K562 (cell line): ENCODE measurements around the gene MVD. TPM values are rescaled to one million over a fixed set of nuclear protein-coding genes. Genes with fewer than 3 reads are reported as not detected.

Experiments
- ATAC-seq: fragments of 200-7000 bp; cut with Tn5 transposase; 3 replicates; pipeline ENCODE4 v1.9.1; 2020; ENCODE audit warnings: moderate library complexity
- BruUV-seq: library from RNA; stranded (reverse); fragments of 400-500 nt; replicated peaks from 2 replicates; lab custom pipeline; 2021; lab: Mats Ljungman, UMichigan
- CTCF ChIA-PET: fragments of 300-600 bp; formaldehyde crosslinking; extraction: SDS; loops from one replicate; lab custom pipeline; 2021; ENCODE audit warnings: low intra/inter-chr PET ratio; lab: Yijun Ruan, JAX
- POLR2A ChIA-PET: fragments of 300-600, 350-650 bp; sonication (Branson Sonifier 250); formaldehyde crosslinking; extraction: SDS; loops from one replicate; lab custom pipeline; 2021; ENCODE audit warnings: antibody characterized with exemption, inconsistent platforms; lab: Yijun Ruan, JAX
- DNase-seq, 4 experiments: peaks; one replicate each; pipeline versions ENCODE4 v3.0.0 to v3.0.0-alpha.2; 2011 to 2018; ENCODE audit warnings: low spot score in 3 of 4, mixed read lengths in 3 of 4; ENCODE audit errors: extremely low read depth in 1 of 4
- FAIRE-seq: peaks from 2 replicates; lab custom pipeline; 2011; peaks lifted over from hg19 to GRCh38; lab: Jason Lieb, UNC
- H2AFZ ChIP-seq: 2 replicates; pipeline ENCODE4 v1.6.0; 2011; ENCODE audit warnings: low read depth, low read length, control low read depth, inconsistent platforms
- H3K27ac ChIP-seq: fragments of 200-600 bp; 3 replicates; pipeline ENCODE4 v1.8.0; 2011; ENCODE audit warnings: low read depth, mild to moderate bottlenecking, control low read depth, inconsistent platforms, low read length, moderate library complexity, mixed read lengths; ENCODE audit errors: extremely low read depth
- H3K27me3 ChIP-seq, 2 experiments: fragments of 300-600 bp in 1 of 2; 2 replicates in 1 of 2; 3 replicates in 1 of 2; pipeline versions ENCODE4 v1.6.0 to v1.8.0; 2011; ENCODE audit warnings: inconsistent platforms in 2 of 2, low read length in 2 of 2, mild to moderate bottlenecking in 1 of 2, mixed read lengths in 1 of 2, moderate library complexity in 1 of 2; ENCODE audit not compliant: control insufficient read depth in 2 of 2, insufficient read depth in 2 of 2
- H3K36me3 ChIP-seq: fragments of 300-600 bp; 3 replicates; pipeline ENCODE4 v1.8.0; 2011; ENCODE audit warnings: mild to moderate bottlenecking, low read length, inconsistent platforms; ENCODE audit not compliant: control insufficient read depth, insufficient read depth
- H3K4me1 ChIP-seq, 2 experiments: fragments of 200-600 bp in 1 of 2; replicated peaks in 1 of 2; 2 replicates in 1 of 2; 3 replicates in 1 of 2; pipeline versions ENCODE4 v1.5.1 to v1.8.0; 2011; ENCODE audit warnings: inconsistent platforms in 2 of 2, low read length in 2 of 2, mild to moderate bottlenecking in 1 of 2, mixed read lengths in 1 of 2, moderate library complexity in 1 of 2; ENCODE audit not compliant: control insufficient read depth in 2 of 2, insufficient read depth in 2 of 2
- H3K4me2 ChIP-seq: 2 replicates; pipeline ENCODE4 v1.6.1; 2011; ENCODE audit warnings: low read length, control low read depth, inconsistent platforms, mixed read lengths; ENCODE audit not compliant: insufficient read depth
- H3K4me3 ChIP-seq: fragments of 200-600 bp; sonication (generic), shearing (Covaris generic); 2 replicates; pipeline ENCODE4 v1.5.1; 2016; ENCODE audit warnings: control low read depth, inconsistent platforms
- H3K79me2 ChIP-seq: fragments of 200-600 bp; 3 replicates; pipeline ENCODE4 v1.8.0; 2011; ENCODE audit warnings: low read length, inconsistent platforms; ENCODE audit not compliant: control insufficient read depth, insufficient read depth
- H3K9ac ChIP-seq, 2 experiments: 2 replicates each; pipeline versions ENCODE4 v1.6.0 to v1.6.1; 2011; ENCODE audit warnings: low read depth in 2 of 2, low read length in 2 of 2, control low read depth in 1 of 2, inconsistent platforms in 1 of 2, mild to moderate bottlenecking in 1 of 2, mixed read lengths in 1 of 2; ENCODE audit not compliant: insufficient read depth in 1 of 2
- H3K9me1 ChIP-seq: one replicate; pipeline ENCODE4 v1.6.0; 2011; ENCODE audit warnings: inconsistent platforms, mild to moderate bottlenecking, low read length, moderate library complexity; ENCODE audit not compliant: control insufficient read depth, insufficient read depth
- H3K9me3 ChIP-seq: replicated peaks from 2 replicates; pipeline ENCODE4 v1.5.1; 2011; ENCODE audit warnings: low read depth, low read length, inconsistent platforms; ENCODE audit not compliant: control insufficient read depth, insufficient read depth
- H4K20me1 ChIP-seq: replicated peaks from 2 replicates; pipeline ENCODE4 v1.6.1; 2011; ENCODE audit warnings: low read length, inconsistent platforms, mixed read lengths; ENCODE audit not compliant: control insufficient read depth, insufficient read depth
- ARID1B ChIP-seq: fragments of 450-650 bp; IDR thresholded peaks from 2 replicates; pipeline ENCODE4 v1.6.1; 2016; ENCODE audit warnings: antibody characterized with exemption, mild to moderate bottlenecking, inconsistent platforms
- CREM ChIP-seq: IDR thresholded peaks from 2 replicates; pipeline ENCODE4 v1.6.1; 2014; ENCODE audit warnings: antibody characterized with exemption, low read depth
- CTCFL ChIP-seq: IDR thresholded peaks from 2 replicates; pipeline ENCODE4 v1.6.1; 2011; ENCODE audit warnings: borderline replicate concordance, low read depth, mild to moderate bottlenecking, moderate library complexity, low read length; ENCODE audit not compliant: insufficient read depth, poor library complexity, severe bottlenecking
- EGR1 ChIP-seq: fragments of 450-650 bp; conservative IDR thresholded peaks from 2 replicates; pipeline ENCODE4 v1.6.1; 2017; ENCODE audit warnings: mild to moderate bottlenecking
- FIP1L1 ChIP-seq: fragments of 200-400 bp; formaldehyde crosslinking; IDR thresholded peaks from 2 replicates; pipeline ENCODE4 v1.6.1; 2018; ENCODE audit warnings: mild to moderate bottlenecking, low read depth, low read length; ENCODE audit not compliant: poor library complexity, severe bottlenecking
- GTF3C2 ChIP-seq: IDR thresholded peaks from 3 replicates; pipeline ENCODE4 v1.6.1; 2011; ENCODE audit warnings: borderline replicate concordance, mild to moderate bottlenecking, moderate library complexity; ENCODE audit not compliant: insufficient read length; ENCODE audit errors: extremely low read depth
- HMGN3 ChIP-seq: IDR thresholded peaks from 2 replicates; pipeline ENCODE4 v1.6.1; 2011; ENCODE audit warnings: borderline replicate concordance, low read depth, mild to moderate bottlenecking, mixed read lengths, low read length; ENCODE audit not compliant: insufficient read length; ENCODE audit errors: extremely low read depth
- RBM14 ChIP-seq: fragments of 200-400 bp; formaldehyde crosslinking; IDR thresholded peaks from 2 replicates; pipeline ENCODE4 v1.6.1; 2018; ENCODE audit warnings: low read depth, mild to moderate bottlenecking, low read length, moderate library complexity, borderline replicate concordance; ENCODE audit not compliant: insufficient read depth
- ZBTB33 ChIP-seq: sonication (generic); formaldehyde crosslinking; IDR thresholded peaks from 2 replicates; pipeline ENCODE4 v1.8.1; 2023; ENCODE audit warnings: mild to moderate bottlenecking, missing genetic modification reagents
- ZBTB7A ChIP-seq: IDR thresholded peaks from 2 replicates; pipeline ENCODE4 v1.6.1; 2011; ENCODE audit warnings: low read depth, mild to moderate bottlenecking, low read length, moderate library complexity, borderline replicate concordance; ENCODE audit not compliant: control insufficient read depth
- ZNF124 ChIP-seq: sonication (generic); formaldehyde crosslinking; IDR thresholded peaks from 2 replicates; pipeline ENCODE4 v1.8.1; 2022; ENCODE audit warnings: missing genetic modification reagents
- ZNF830 ChIP-seq: fragments of 250-450 bp; sonication (Bioruptor Pico); IDR thresholded peaks from 2 replicates; pipeline ENCODE4 v1.5.0; 2021; ENCODE audit warnings: mild to moderate bottlenecking
- WGBS: fragments of 100-300 bp; shearing (Covaris generic); methylation state at CpG from one replicate; pipeline ENCODE4 v1.1.6; 2016; ENCODE audit warnings: low coverage, mixed read lengths; ENCODE audit not compliant: insufficient coverage; ENCODE audit errors: missing lambda C conversion rate; 5-methylcytosine and 5-hydroxymethylcytosine counted together
- in situ Hi-C: fragments of 300-500 bp; cut with MboI; formaldehyde crosslinking; loops from 4 replicates; pipeline ENCODE4 v1.15.0; 2018; ENCODE audit warnings: inconsistent platforms, mixed read lengths
- intact Hi-C: fragments of 100-400 bp; cut with micrococcal nuclease; formaldehyde crosslinking; loops from 2 replicates; pipeline ENCODE4 v1.14.2; 2022
- polyA plus RNA-seq, 8 experiments: library from polyadenylated mRNA; depleted of rRNA in 4 of 8; stranded (reverse) in 5 of 8; unstranded in 3 of 8; fragments of >200 nt; fragmentation: Nextera tagmentation in 2 of 8; fragmentation: Illumina TruSeq in 1 of 8; extraction: Ambion mirVana in 2 of 8; extraction: Trizol in 1 of 8; gene quantifications; 2 replicates each; pipeline versions ENCODE4 v1.2.1 to v1.2.3, GENCODE V29; 2011 to 2014; ENCODE audit warnings: inconsistent platforms in 1 of 8, missing spikeins in 1 of 8
- total RNA-seq, 7 experiments: library from RNA; depleted of rRNA in 6 of 7; stranded (reverse); fragments of >200 nt in 6 of 7; fragmentation: Illumina TruSeq in 2 of 7; extraction: Trizol in 2 of 7; gene quantifications; 2 replicates each; pipeline versions ENCODE4 v1.2.1 to v1.2.3, GENCODE V29; 2011 to 2021; ENCODE audit warnings: low replicate concordance in 1 of 7

Gene MVD
- total and polyA plus RNA-seq, 9 of the 15 experiments (the other 6 are each of a cell fraction or from before 2014, with no cell fraction given): 12.2 to 141 (median 45.3) TPM

GRCh38 chr16:88703486-88704309, 40.8 kb upstream of the MVD start:
- peaks cover 16 to 82% of the 10 kb centered on the region in 2 experiments for H3K4me1 ChIP-seq
- POLR2A ChIA-PET: interaction anchor here (0.6 to 2.2 kb wide), 4 partner anchors 13 to 130 kb away, joined by 3 to 12 read pairs (median 3); no protein-coding TSS in a partner anchor
- H3K27me3 ChIP-seq: no peaks in the 10 kb centered on the region
- peaks cover 11% of the 10 kb centered on the region; the same call in 1 of the 2 replicates for H4K20me1 ChIP-seq
- no peak overlapping the region for H3K4me3 ChIP-seq
- H3K79me2 ChIP-seq: peaks cover 75% of the 10 kb centered on the region
- ATAC-seq: no peak
- in situ Hi-C loops: no loop called here
- H3K9me1 ChIP-seq: peaks cover 3% of the 10 kb centered on the region
- H3K9ac ChIP-seq: peak overlapping the region in 1 of 2 experiments; percentile 88; a peak in 2 of 4 replicates
- DNase-seq: no peak
- no peak overlapping the region for H3K4me2 ChIP-seq
- H3K36me3 ChIP-seq: peaks cover 58% of the 10 kb centered on the region; the same call in 2 of the 3 replicates
- no peak overlapping the region for H3K27ac ChIP-seq
- CTCF ChIA-PET: no interaction called here
- FAIRE-seq: peak; percentile 69
- H2AFZ ChIP-seq: no peak overlapping the region
- intact Hi-C loops: no loop called here
- 62% methylated on average over 26 of the region's 26 CpGs for WGBS
- H3K9me3 ChIP-seq: no peaks in the 10 kb centered on the region
- BruUV-seq: no TSS peak
- TF ChIP-seq ZBTB7A: peak; percentile 32; the same call in 1 of the 2 replicates
- TF ChIP-seq CREM: 0 out of 2 replicates have a peak, but pooled peaks have one; percentile 20
- TF ChIP-seq RBM14: 0 out of 2 replicates have a peak, but pooled peaks have one; percentile 37
- TF ChIP-seq FIP1L1: no peak
- TF ChIP-seq ZBTB33 (CRISPR knock-in tag): peak; percentile 52; the same call in 1 of the 2 replicates
- TF ChIP-seq HMGN3: peak; percentile 37
- no peak for TF ChIP-seq GTF3C2
- peak; percentile 63 for TF ChIP-seq CTCFL
- TF ChIP-seq ARID1B: no peak
- peak; percentile 60 for TF ChIP-seq EGR1
- no peak for TF ChIP-seq ZNF124
- TF ChIP-seq ZNF830 (CRISPR knock-in tag): no peak
